OCI-LY1 (cell line): ENCODE measurements around the gene SH3RF3.

ENCODE experiments used
- H2AFZ ChIP-seq: fragments of 200-600 bp; sonication (generic), shearing (Covaris generic); 2 replicates; pipeline ENCODE4 v1.6.0; 2014; ENCODE audit warnings: antibody characterized with exemption, mild to moderate bottlenecking, low read length
- H3F3A ChIP-seq: fragments of 200-600 bp; sonication (generic), shearing (Covaris generic); 2 replicates; pipeline ENCODE4 v1.6.0; 2014; ENCODE audit warnings: mild to moderate bottlenecking, antibody characterized with exemption, low read length, moderate library complexity; ENCODE audit not compliant: insufficient read depth
- H3K27ac ChIP-seq: fragments of 200-600 bp; sonication (generic); 2 replicates; pipeline ENCODE4 v1.5.1; 2014; ENCODE audit warnings: low read length, mixed run types, mild to moderate bottlenecking, low read depth; ENCODE audit not compliant: poor library complexity, severe bottlenecking
- H3K27me3 ChIP-seq: fragments of 200-600 bp; sonication (generic); 2 replicates; pipeline ENCODE4 v1.6.0; 2014; ENCODE audit warnings: antibody characterized with exemption, mild to moderate bottlenecking, low read length, moderate library complexity; ENCODE audit not compliant: insufficient read depth
- H3K36me3 ChIP-seq: fragments of 200-600 bp; sonication (generic); 2 replicates; pipeline ENCODE4 v1.6.1; 2014; ENCODE audit warnings: mild to moderate bottlenecking, antibody characterized with exemption, low read length, moderate library complexity, mixed read lengths; ENCODE audit not compliant: insufficient read depth
- H3K4me1 ChIP-seq: fragments of 200-600 bp; sonication (generic); 2 replicates; pipeline ENCODE4 v1.5.1; 2014; ENCODE audit warnings: mild to moderate bottlenecking, low read length, moderate library complexity; ENCODE audit not compliant: insufficient read depth, severe bottlenecking
- H3K4me2 ChIP-seq: fragments of 200-600 bp; sonication (generic), shearing (Covaris generic); 2 replicates; pipeline ENCODE4 v1.6.1; 2014; ENCODE audit warnings: low read length
- H3K4me3 ChIP-seq: fragments of 200-600 bp; sonication (generic); 2 replicates; pipeline ENCODE4 v1.5.1; 2014; ENCODE audit warnings: low read length, low read depth, mild to moderate bottlenecking, mixed read lengths; ENCODE audit not compliant: poor library complexity, severe bottlenecking
- H3K79me2 ChIP-seq: fragments of 200-600 bp; shearing (Covaris generic); 2 replicates; pipeline ENCODE4 v1.6.1; 2016; ENCODE audit warnings: mixed run types, low read length, mixed read lengths; ENCODE audit not compliant: insufficient read depth
- H3K9ac ChIP-seq: fragments of 200-600 bp; sonication (generic), shearing (Covaris generic); 2 replicates; pipeline ENCODE4 v1.6.1; 2014; ENCODE audit warnings: mild to moderate bottlenecking, low read length, mixed read lengths
- H3K9me2 ChIP-seq: fragments of 200-600 bp; sonication (generic), shearing (Covaris generic); 2 replicates; pipeline ENCODE4 v1.6.1; 2014; ENCODE audit warnings: low read depth, mild to moderate bottlenecking, low read length, mixed read lengths
- H3K9me3 ChIP-seq: fragments of 200-600 bp; shearing (Covaris generic); 2 replicates; pipeline ENCODE4 v1.6.1; 2014; ENCODE audit warnings: low read length, mixed read lengths
- H4K20me1 ChIP-seq: fragments of 200-600 bp; sonication (generic), shearing (Covaris generic); 2 replicates; pipeline ENCODE4 v1.6.0; 2016; ENCODE audit warnings: mild to moderate bottlenecking, low read length; ENCODE audit not compliant: insufficient read depth
- EZH2 ChIP-seq: fragments of 200-600 bp; sonication (generic), shearing (Covaris generic); IDR thresholded peaks from 2 replicates; pipeline ENCODE4 v1.8.0; 2017; ENCODE audit warnings: borderline replicate concordance, mixed run types, mild to moderate bottlenecking, antibody characterized with exemption, low read length, moderate library complexity, mixed read lengths
- TF ChIP-seq, protein P1 (sequence below): fragments of 200-600 bp; sonication (generic), shearing (Covaris generic); IDR thresholded peaks from 2 replicates; pipeline ENCODE4 v1.5.1; 2017; ENCODE audit warnings: mild to moderate bottlenecking, antibody characterized with exemption, low read length, moderate library complexity, mixed read lengths

Gene SH3RF3

DNA sequence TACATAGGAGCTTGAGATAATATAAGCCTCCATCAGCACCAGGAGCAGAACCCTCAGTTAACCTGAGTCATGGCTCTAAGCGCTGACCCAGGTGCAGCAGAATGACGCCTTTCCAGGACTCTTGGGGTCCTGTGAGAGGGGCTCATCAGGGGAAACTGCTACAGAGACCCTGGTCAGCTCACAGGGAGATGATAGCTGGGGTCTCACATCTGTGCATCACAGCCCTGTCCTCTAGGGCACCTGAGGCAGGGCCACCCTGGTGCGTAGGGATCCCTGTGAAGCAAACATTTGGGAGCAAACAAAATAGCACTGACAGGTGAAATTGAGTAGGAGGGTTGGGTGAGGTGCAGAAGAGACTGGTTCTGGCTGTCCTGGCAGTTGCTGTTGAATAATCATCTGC lies 219.2 kb downstream of the SH3RF3 start:
- Histone ChIP-seq H3K27ac (no peak overlapping the region), H3K4me1 (no peaks in the 10 kb centered on the region), H3K9me3 (no peaks in the 10 kb centered on the region), H3F3A (no peaks in the 10 kb centered on the region), H4K20me1 (no peaks in the 10 kb centered on the region), H3K4me3 (no peak overlapping the region), H3K27me3 (no peaks in the 10 kb centered on the region), H3K79me2 (no peaks in the 10 kb centered on the region), H3K4me2 (no peak overlapping the region), H3K9ac (no peak overlapping the region), H3K9me2 (no peaks in the 10 kb centered on the region), H2AFZ (no peak overlapping the region), H3K36me3 (no peaks in the 10 kb centered on the region)
- no peak for TF ChIP-seq EZH2
- TF ChIP-seq, protein P1, sequence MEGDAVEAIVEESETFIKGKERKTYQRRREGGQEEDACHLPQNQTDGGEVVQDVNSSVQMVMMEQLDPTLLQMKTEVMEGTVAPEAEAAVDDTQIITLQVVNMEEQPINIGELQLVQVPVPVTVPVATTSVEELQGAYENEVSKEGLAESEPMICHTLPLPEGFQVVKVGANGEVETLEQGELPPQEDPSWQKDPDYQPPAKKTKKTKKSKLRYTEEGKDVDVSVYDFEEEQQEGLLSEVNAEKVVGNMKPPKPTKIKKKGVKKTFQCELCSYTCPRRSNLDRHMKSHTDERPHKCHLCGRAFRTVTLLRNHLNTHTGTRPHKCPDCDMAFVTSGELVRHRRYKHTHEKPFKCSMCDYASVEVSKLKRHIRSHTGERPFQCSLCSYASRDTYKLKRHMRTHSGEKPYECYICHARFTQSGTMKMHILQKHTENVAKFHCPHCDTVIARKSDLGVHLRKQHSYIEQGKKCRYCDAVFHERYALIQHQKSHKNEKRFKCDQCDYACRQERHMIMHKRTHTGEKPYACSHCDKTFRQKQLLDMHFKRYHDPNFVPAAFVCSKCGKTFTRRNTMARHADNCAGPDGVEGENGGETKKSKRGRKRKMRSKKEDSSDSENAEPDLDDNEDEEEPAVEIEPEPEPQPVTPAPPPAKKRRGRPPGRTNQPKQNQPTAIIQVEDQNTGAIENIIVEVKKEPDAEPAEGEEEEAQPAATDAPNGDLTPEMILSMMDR = no peak

DNA sequence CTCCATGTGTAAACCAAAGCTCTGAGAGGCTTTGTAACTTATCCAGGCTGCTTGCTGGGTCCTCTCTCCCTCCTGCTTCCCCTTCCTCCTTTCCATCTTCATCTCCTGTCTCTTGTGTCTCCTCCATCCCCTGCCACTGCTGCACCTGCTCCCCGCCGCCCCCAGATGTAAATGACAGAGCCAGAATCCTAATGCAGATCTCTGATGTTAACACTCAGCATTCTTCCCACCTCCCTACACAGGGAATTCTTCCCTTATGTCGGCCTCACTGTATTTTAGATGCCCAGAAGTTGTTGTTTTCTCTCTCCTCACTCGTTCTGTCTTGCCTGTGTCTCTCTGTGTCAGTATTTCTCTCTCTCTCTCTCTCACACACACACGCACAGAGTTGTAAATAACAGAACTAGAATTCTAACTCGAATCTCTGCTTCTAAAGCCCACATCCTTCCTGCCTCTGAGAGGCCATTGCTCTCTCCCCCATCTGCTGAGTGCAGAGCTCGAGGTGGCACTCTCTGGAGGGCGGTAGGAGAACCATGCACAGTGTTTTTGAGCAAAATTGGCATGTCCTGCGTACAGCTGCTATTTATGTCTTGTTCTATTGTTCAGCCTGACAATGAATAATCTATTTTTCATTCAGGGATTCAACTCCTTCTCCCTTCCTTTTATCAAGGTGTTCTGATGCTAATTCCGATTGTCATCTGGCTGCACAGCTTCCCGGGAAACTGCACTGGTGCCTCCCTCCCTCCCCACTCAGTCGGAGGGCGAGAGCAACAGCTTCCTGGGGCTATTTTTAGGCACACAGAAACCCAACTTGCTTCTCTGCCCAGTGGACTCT lies 219.9 kb downstream of the SH3RF3 start:
- H3K4me1 ChIP-seq = no peaks in the 10 kb centered on the region

DNA sequence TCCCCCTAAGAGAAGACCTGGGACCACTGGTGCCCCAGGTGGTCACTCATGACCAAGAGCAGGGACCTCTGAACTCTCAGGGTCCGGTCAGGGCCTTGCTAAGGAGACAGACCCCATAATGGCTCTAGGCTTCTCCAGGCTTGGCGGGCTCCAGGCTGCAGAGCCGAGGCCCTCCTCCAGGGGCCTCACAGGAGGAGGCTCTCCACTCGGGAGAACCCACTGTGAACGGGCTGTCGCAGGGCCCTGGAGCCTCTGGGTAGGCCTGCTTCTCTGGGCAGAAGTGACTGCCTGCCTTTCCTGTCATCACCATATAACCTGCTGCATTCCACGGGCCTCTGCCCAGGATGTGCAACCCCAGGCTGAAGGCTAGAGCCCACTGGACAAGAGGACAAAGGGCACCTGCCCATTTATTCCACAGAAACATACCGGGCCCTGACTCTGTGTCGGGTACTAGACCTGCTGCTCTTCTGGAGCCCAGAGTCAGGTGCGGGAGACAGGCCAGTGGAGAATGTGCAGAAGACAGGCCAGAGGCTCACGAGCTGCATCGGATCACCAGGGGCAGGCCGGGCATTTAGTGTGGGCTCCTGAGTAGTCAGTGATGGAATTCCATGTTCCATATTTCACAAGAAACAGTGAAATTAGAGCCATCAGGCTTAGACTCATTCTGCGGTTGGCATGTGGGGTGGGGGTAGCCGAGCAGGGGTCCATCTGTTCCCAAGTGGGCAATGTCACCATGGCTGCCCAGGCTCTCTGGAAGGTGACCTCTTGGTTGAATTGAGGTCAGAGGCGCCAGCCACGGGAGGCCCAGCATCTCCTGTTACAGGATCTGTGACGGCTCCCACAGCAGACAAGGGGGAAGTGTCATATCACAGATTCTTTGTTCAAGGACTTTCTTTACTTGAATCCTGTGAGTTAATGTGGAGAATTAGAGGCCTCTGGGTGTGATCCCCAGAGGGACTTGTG lies 220.8 kb downstream of the SH3RF3 start:
- TF ChIP-seq, protein P1 = no peak
- no peak for TF ChIP-seq EZH2
- H3K9me2 ChIP-seq = no peaks in the 10 kb centered on the region
- no peaks in the 10 kb centered on the region for H3K9me3 ChIP-seq
- no peak overlapping the region for H3K27ac ChIP-seq
- no peaks in the 10 kb centered on the region for H3K36me3 ChIP-seq
- no peaks in the 10 kb centered on the region for H3K79me2 ChIP-seq
- H3K27me3 ChIP-seq = no peaks in the 10 kb centered on the region
- no peaks in the 10 kb centered on the region for H3F3A ChIP-seq
- no peak overlapping the region for H3K9ac ChIP-seq
- no peak overlapping the region for H2AFZ ChIP-seq
- no peak overlapping the region for H3K4me2 ChIP-seq
- H4K20me1 ChIP-seq = no peaks in the 10 kb centered on the region
- H3K4me3 ChIP-seq = no peak overlapping the region
- H3K4me1 ChIP-seq = no peaks in the 10 kb centered on the region

More for the DNA sequence above, 219.9 kb downstream of the SH3RF3 start:
- Histone ChIP-seq H2AFZ (no peak overlapping the region), H3K9me3 (no peaks in the 10 kb centered on the region), H3K4me3 (no peak overlapping the region), H3K27me3 (no peaks in the 10 kb centered on the region), H3F3A (no peaks in the 10 kb centered on the region), H3K4me2 (no peak overlapping the region), H3K36me3 (no peaks in the 10 kb centered on the region), H3K27ac (no peak overlapping the region), H3K9me2 (no peaks in the 10 kb centered on the region), H3K9ac (no peak overlapping the region), H3K79me2 (no peaks in the 10 kb centered on the region), H4K20me1 (no peaks in the 10 kb centered on the region)
- no peak for TF ChIP-seq EZH2
- TF ChIP-seq, protein P1 = no peak
